A549 (cell line): ENCODE measurements around the gene MRPL17. TPM values are rescaled to one million over a fixed set of nuclear protein-coding genes. Genes with fewer than 3 reads are reported as not detected.

Experiments
- ATAC-seq, 2 experiments: fragments of 200-7000 bp in 1 of 2; fragments of >200 bp in 1 of 2; cut with Nextera tagmentation in 1 of 2; cut with Tn5 transposase in 1 of 2; 3 replicates each; pipeline versions ENCODE4 v1.8.0 to v1.9.1; 2018 to 2020; ENCODE audit warnings: mild to moderate bottlenecking in 1 of 2, moderate library complexity in 1 of 2
- CTCF ChIA-PET: fragments of 300-600 bp; sonication (Branson Sonifier 250); formaldehyde crosslinking; extraction: SDS; loops from one replicate; lab custom pipeline; 2021; ENCODE audit warnings: antibody characterized with exemption, inconsistent platforms; lab: Yijun Ruan, JAX
- POLR2A ChIA-PET: fragments of 350-600 bp; formaldehyde crosslinking; extraction: SDS; loops from one replicate; lab custom pipeline; 2021; ENCODE audit warnings: antibody characterized with exemption, inconsistent platforms; lab: Yijun Ruan, JAX
- DNase-seq, 2 experiments: peaks; one replicate each; pipeline versions ENCODE4 v3.0.0 to v3.0.0-alpha.2; 2011 to 2016; ENCODE audit warnings: low read depth in 1 of 2, low spot score in 1 of 2
- FAIRE-seq: peaks from 2 replicates; lab custom pipeline; 2011; peaks lifted over from hg19 to GRCh38; lab: Jason Lieb, UNC
- H3K27ac ChIP-seq, 2 experiments: fragments of >200 bp; sonication (Bioruptor Twin); formaldehyde crosslinking; 3 replicates each; pipeline ENCODE4 v1.5.1; 2016 to 2017
- H3K4me1 ChIP-seq: fragments of >200 bp; sonication (Bioruptor Twin); formaldehyde crosslinking; 3 replicates; pipeline ENCODE4 v1.6.1; 2016
- H3K4me2 ChIP-seq: fragments of >200 bp; sonication (Bioruptor Twin); formaldehyde crosslinking; 3 replicates; pipeline ENCODE4 v1.6.1; 2016
- H3K4me3 ChIP-seq: fragments of >200 bp; sonication (Bioruptor Twin); formaldehyde crosslinking; 3 replicates; pipeline ENCODE4 v1.5.1; 2016
- H3K9me3 ChIP-seq: fragments of >200 bp; sonication (Bioruptor Twin); formaldehyde crosslinking; 3 replicates; pipeline ENCODE4 v1.6.1; 2016
- BHLHE40 ChIP-seq: IDR thresholded peaks from 2 replicates; pipeline ENCODE4 v1.6.1; 2012; ENCODE audit warnings: low read depth, low read length, inconsistent platforms
- CBX2 ChIP-seq: fragments of 200-600 bp; sonication (generic); IDR thresholded peaks from 2 replicates; pipeline ENCODE4 v1.6.1; 2016; ENCODE audit warnings: low read depth, mild to moderate bottlenecking, borderline replicate concordance
- CEBPB ChIP-seq, 2 experiments: fragments of >200 bp in 1 of 2; sonication (Bioruptor Twin) in 1 of 2; formaldehyde crosslinking in 1 of 2; IDR thresholded peaks; 2 replicates each; pipeline ENCODE4 v1.6.1; 2012 to 2016
- EP300 ChIP-seq, 2 experiments: fragments of >200 bp; sonication (Bioruptor Twin); formaldehyde crosslinking; IDR thresholded peaks; 2 replicates in 1 of 2; 3 replicates in 1 of 2; pipeline ENCODE4 v1.6.1; 2016 to 2017
- ESRRA ChIP-seq: fragments of 150-350 bp; IDR thresholded peaks from 2 replicates; pipeline ENCODE4 v1.6.1; 2014; ENCODE audit warnings: mild to moderate bottlenecking, low read length, borderline replicate concordance
- GATA3 ChIP-seq: IDR thresholded peaks from 2 replicates; pipeline ENCODE4 v1.6.1; 2012; ENCODE audit warnings: borderline replicate concordance
- HOXA7 ChIP-seq: fragments of 250-450 bp; sonication (Bioruptor Pico); IDR thresholded peaks from 2 replicates; pipeline ENCODE4 v1.5.0; 2020; ENCODE audit warnings: mild to moderate bottlenecking, moderate library complexity
- JUNB ChIP-seq: fragments of >200 bp; sonication (Bioruptor Twin); formaldehyde crosslinking; IDR thresholded peaks from 2 replicates; pipeline ENCODE4 v1.6.1; 2016
- KDM1A ChIP-seq: fragments of 200-600 bp; sonication (generic); IDR thresholded peaks from 2 replicates; pipeline ENCODE4 v1.6.1; 2016; ENCODE audit warnings: low read depth, mild to moderate bottlenecking
- MAFK ChIP-seq: fragments of 450-650 bp; IDR thresholded peaks from 2 replicates; pipeline ENCODE4 v1.6.1; 2014; ENCODE audit not compliant: partially characterized antibody
- MYC ChIP-seq: IDR thresholded peaks from 2 replicates; pipeline ENCODE4 v1.6.1; 2012; ENCODE audit warnings: mild to moderate bottlenecking, inconsistent platforms, low read length, improper control_type of control experiment, borderline replicate concordance
- NFE2L2 ChIP-seq: fragments of 150-350 bp; conservative IDR thresholded peaks from 2 replicates; pipeline ENCODE4 v1.6.1; 2014; ENCODE audit warnings: low read length
- PHF8 ChIP-seq: fragments of 200-600 bp; sonication (generic); IDR thresholded peaks from 2 replicates; pipeline ENCODE4 v1.6.1; 2016; ENCODE audit warnings: low read depth, mild to moderate bottlenecking, antibody characterized with exemption, moderate library complexity, borderline replicate concordance
- POLR2A ChIP-seq: IDR thresholded peaks from 2 replicates; pipeline ENCODE4 v1.6.1; 2012; ENCODE audit warnings: mild to moderate bottlenecking, low read length
- RCOR1 ChIP-seq: fragments of 150-350 bp; IDR thresholded peaks from 2 replicates; pipeline ENCODE4 v1.6.1; 2014; ENCODE audit warnings: antibody characterized with exemption, low read length, low read depth
- TFCP2L1 ChIP-seq: fragments of 250-450 bp; sonication (Bioruptor Pico); IDR thresholded peaks from 2 replicates; pipeline ENCODE4 v1.5.0; 2021; ENCODE audit warnings: mild to moderate bottlenecking
- ZFP36 ChIP-seq: fragments of 450-650 bp; IDR thresholded peaks from 2 replicates; pipeline ENCODE4 v1.6.1; 2014; ENCODE audit warnings: borderline replicate concordance; ENCODE audit not compliant: partially characterized antibody
- ZSCAN20 ChIP-seq: fragments of 250-450 bp; sonication (Bioruptor Pico); IDR thresholded peaks from 2 replicates; pipeline ENCODE4 v1.8.0; 2022; ENCODE audit warnings: mild to moderate bottlenecking, moderate library complexity
- WGBS: methylation state at CpG from one replicate; pipeline ENCODE4 v1.1.6; 2017; ENCODE audit errors: missing lambda C conversion rate; 5-methylcytosine and 5-hydroxymethylcytosine counted together
- polyA plus RNA-seq, 4 experiments: library from polyadenylated mRNA; depleted of rRNA in 3 of 4; stranded (reverse); fragments of >200 nt; fragmentation: RNase III in 1 of 4; extraction: RNeasy Plus Mini Kit Qiagen cat#74134 plus additional on column Dnase treatment in 1 of 4; gene quantifications; 2 replicates in 3 of 4; 3 replicates in 1 of 4; pipeline ENCODE4 v1.2.3, GENCODE V29; 2011 to 2017
- TF ChIP-seq, protein P1 (sequence below): IDR thresholded peaks from 2 replicates; pipeline ENCODE4 v1.6.1; 2012
- TF ChIP-seq, protein P2 (sequence below): fragments of >200 bp; sonication (Bioruptor Twin); formaldehyde crosslinking; IDR thresholded peaks from 3 replicates; pipeline ENCODE4 v1.5.1; 2016
- TF ChIP-seq, protein P3 (sequence below): fragments of >200 bp; sonication (Bioruptor Twin); formaldehyde crosslinking; IDR thresholded peaks from 2 replicates; pipeline ENCODE4 v1.6.1; 2016

The MRPL17 gene
- polyA plus RNA-seq, 2 of the 4 experiments (the other 2 are of a cell fraction), result 96.8 to 128 TPM

DNA sequence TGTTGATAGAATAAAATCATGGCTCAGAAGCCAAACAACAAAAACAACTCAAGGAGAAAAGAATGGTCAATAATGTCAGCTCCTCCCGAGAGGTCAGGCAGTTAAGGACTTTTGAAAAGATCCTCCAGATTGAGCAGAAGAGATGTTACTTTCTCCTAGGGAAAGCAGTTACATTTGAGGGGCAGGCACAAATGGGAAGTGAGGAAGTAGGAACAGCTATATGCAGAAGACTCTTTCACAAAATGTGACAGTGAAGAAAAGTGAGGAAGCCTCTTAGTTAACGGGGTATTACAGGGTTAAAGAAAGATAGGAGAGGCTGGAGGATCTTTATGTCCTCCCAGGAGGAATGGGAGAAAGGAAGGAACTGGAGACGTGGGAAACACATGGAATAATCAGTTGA, 31.0 kb downstream of the MRPL17 start:
- 15% methylated on average over 3 of the region's 3 CpGs for WGBS

DNA sequence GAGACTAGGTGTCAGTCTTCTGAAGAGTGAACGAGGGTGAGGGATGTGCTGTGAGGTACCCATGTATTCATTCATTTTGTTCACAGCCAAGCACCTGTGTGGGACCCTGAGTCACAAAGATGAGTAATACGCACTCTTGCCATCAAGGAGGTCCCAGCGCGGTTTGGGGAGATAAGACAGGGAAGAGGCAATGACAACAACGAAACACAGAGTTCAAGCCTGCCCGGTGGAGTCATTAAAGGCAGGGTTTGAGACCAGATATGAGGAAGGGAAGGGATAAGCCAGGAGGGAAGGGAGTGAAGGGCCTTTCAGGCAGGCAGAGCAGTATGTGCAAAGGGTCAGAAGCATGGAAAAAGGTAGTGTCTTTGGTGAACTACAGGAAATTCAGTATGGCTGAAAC, 32.2 kb downstream of the MRPL17 start:
- no peak overlapping the region for H3K4me3 ChIP-seq
- FAIRE-seq (no peak), DNase-seq (no peak), ATAC-seq (no peak)
- H3K9me3 ChIP-seq, result no peaks in the 10 kb centered on the region
- ChIA-PET CTCF (interaction anchor here (1.9 kb wide), 1 partner anchor 32 kb away, joined by 7 read pairs; the partner anchor contains the start of gene MRPL17), POLR2A (no interaction called here)
- 13% methylated on average over 6 of the region's 6 CpGs for WGBS
- H3K4me2 ChIP-seq, result no peak overlapping the region
- no peak for TF ChIP-seq ZFP36
- no peak for TF ChIP-seq JUNB
- no peak for TF ChIP-seq TFCP2L1 (CRISPR knock-in tag)
- TF ChIP-seq, protein P1, sequence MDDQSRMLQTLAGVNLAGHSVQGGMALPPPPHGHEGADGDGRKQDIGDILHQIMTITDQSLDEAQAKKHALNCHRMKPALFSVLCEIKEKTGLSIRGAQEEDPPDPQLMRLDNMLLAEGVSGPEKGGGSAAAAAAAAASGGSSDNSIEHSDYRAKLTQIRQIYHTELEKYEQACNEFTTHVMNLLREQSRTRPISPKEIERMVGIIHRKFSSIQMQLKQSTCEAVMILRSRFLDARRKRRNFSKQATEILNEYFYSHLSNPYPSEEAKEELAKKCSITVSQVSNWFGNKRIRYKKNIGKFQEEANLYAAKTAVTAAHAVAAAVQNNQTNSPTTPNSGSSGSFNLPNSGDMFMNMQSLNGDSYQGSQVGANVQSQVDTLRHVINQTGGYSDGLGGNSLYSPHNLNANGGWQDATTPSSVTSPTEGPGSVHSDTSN, result no peak
- no peak for TF ChIP-seq ZSCAN20 (CRISPR knock-in tag)
- TF ChIP-seq, protein P2, sequence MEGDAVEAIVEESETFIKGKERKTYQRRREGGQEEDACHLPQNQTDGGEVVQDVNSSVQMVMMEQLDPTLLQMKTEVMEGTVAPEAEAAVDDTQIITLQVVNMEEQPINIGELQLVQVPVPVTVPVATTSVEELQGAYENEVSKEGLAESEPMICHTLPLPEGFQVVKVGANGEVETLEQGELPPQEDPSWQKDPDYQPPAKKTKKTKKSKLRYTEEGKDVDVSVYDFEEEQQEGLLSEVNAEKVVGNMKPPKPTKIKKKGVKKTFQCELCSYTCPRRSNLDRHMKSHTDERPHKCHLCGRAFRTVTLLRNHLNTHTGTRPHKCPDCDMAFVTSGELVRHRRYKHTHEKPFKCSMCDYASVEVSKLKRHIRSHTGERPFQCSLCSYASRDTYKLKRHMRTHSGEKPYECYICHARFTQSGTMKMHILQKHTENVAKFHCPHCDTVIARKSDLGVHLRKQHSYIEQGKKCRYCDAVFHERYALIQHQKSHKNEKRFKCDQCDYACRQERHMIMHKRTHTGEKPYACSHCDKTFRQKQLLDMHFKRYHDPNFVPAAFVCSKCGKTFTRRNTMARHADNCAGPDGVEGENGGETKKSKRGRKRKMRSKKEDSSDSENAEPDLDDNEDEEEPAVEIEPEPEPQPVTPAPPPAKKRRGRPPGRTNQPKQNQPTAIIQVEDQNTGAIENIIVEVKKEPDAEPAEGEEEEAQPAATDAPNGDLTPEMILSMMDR, result no peak
- TF ChIP-seq POLR2A, result no peak
- TF ChIP-seq, protein P3, sequence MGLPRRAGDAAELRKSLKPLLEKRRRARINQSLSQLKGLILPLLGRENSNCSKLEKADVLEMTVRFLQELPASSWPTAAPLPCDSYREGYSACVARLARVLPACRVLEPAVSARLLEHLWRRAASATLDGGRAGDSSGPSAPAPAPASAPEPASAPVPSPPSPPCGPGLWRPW, result no peak
- no peak for TF ChIP-seq ESRRA
- TF ChIP-seq HOXA7 (CRISPR knock-in tag), result no peak
- H3K4me1 ChIP-seq, result no peaks in the 10 kb centered on the region
- no peak overlapping the region for H3K27ac ChIP-seq

More for the DNA sequence above, 31.0 kb downstream of the MRPL17 start:
- Histone ChIP-seq H3K4me1 (no peaks in the 10 kb centered on the region), H3K4me3 (no peak overlapping the region), H3K9me3 (no peaks in the 10 kb centered on the region), H3K27ac (no peak overlapping the region), H3K4me2 (no peak overlapping the region)
- DNase-seq, result no peak
- ChIA-PET CTCF (interaction anchor here (0.6 to 1.7 kb wide), 4 partner anchors 16 to 84 kb away, joined by 3 to 6 read pairs (median 4); partner anchors contain the start of gene MRPL17), POLR2A (no interaction called here)
- TF ChIP-seq ZFP36, result no peak
- TF ChIP-seq CBX2, result no peak
- TF ChIP-seq MYC, result no peak
- TF ChIP-seq, protein P1, result no peak
- no peak for TF ChIP-seq GATA3
- TF ChIP-seq EP300 (IDR thresholded peaks at IDR 0.05), result no peak
- no peak for TF ChIP-seq TFCP2L1 (CRISPR knock-in tag)
- no peak for TF ChIP-seq KDM1A
- TF ChIP-seq BHLHE40, result no peak
- TF ChIP-seq RCOR1, result no peak
- no peak for TF ChIP-seq PHF8
- no peak for TF ChIP-seq MAFK
- no peak for TF ChIP-seq CEBPB (IDR thresholded peaks at IDR 0.05)
- no peak for TF ChIP-seq NFE2L2
- FAIRE-seq, result no peak
- no peak for ATAC-seq
